ENCODE measurements around the gene SCGN.

Gene SCGN

GRCh38 chr6:25698631-25699030, 46.6 kb downstream of the SCGN start:
- Histone ChIP-seq H2AFZ (ENCODE audit: low read depth, low read length) (no peak overlapping the region), H2BK12ac (ENCODE audit: low read length in 2 of 2) (no peak overlapping the region)
- 76% methylated on average over 3 of the region's 3 CpGs for WGBS

GRCh38 chr6:25699649-25700048, 47.6 kb downstream of the SCGN start:
- 87% methylated on average over 4 of the region's 4 CpGs for WGBS
- no peaks in the 10 kb centered on the region for H3K4me1 ChIP-seq (ENCODE audit: control insufficient read depth, insufficient read depth, low read depth, low read length)

More at GRCh38 chr6:25698631-25699030, 46.6 kb downstream of the SCGN start:
- Histone ChIP-seq H3K9ac (ENCODE audit: low read length) (no peak overlapping the region), H2BK15ac (ENCODE audit: low read depth, poor library complexity, severe bottlenecking) (no peak overlapping the region), H3K4me3 (ENCODE audit: insufficient read depth in 1 of 2, low read depth in 1 of 2, low read length in 2 of 2) (no peak overlapping the region), H3K27me3 (ENCODE audit: control insufficient read depth in 1 of 2, insufficient read depth in 1 of 2, low read length in 2 of 2) (peaks cover 0 to 4% of the 10 kb centered on the region in 2 experiments), H2BK5ac (ENCODE audit: low read depth, low read length, poor library complexity, severe bottlenecking) (no peak overlapping the region), H4K91ac (ENCODE audit: low read length) (no peak overlapping the region), H3K4me2 (ENCODE audit: low read length, poor library complexity, severe bottlenecking) (no peak overlapping the region), H3K36me3 (ENCODE audit: control insufficient read depth in 1 of 2, insufficient read depth in 2 of 2, low read depth in 1 of 2, low read length in 2 of 2) (no peaks in the 10 kb centered on the region), H2BK120ac (ENCODE audit: low read depth, low read length) (no peak overlapping the region), H4K8ac (ENCODE audit: low read length) (no peak overlapping the region), H3K18ac (ENCODE audit: low read depth in 1 of 2, low read length in 2 of 2) (no peak overlapping the region), H3K9me3 (ENCODE audit: control insufficient read depth, low read length) (no peaks in the 10 kb centered on the region), H3K4me1 (ENCODE audit: control insufficient read depth, insufficient read depth, low read depth, low read length) (no peaks in the 10 kb centered on the region), H3K23ac (ENCODE audit: low read length in 2 of 2) (no peak overlapping the region), H3K14ac (ENCODE audit: low read length in 2 of 2) (no peak overlapping the region), H2AK5ac (ENCODE audit: low read length, severe bottlenecking) (no peak overlapping the region), H3K79me1 (replicated peaks; ENCODE audit: low read length, poor library complexity, severe bottlenecking) (no peaks in the 10 kb centered on the region), H3K27ac (ENCODE audit: low read length, poor library complexity, severe bottlenecking) (no peak overlapping the region), H3K4ac (ENCODE audit: low read depth in 1 of 2, low read length in 2 of 2) (no peak overlapping the region)
- DNase-seq = no peak

GRCh38 chr6:25700761-25701160, 48.7 kb downstream of the SCGN start:
- H2AK5ac ChIP-seq (ENCODE audit: low read length, severe bottlenecking) = no peak overlapping the region
- H4K8ac ChIP-seq (ENCODE audit: low read length) = no peak overlapping the region
- DNase-seq = no peak
- H3K36me3 ChIP-seq (ENCODE audit: control insufficient read depth in 1 of 2, insufficient read depth in 2 of 2, low read depth in 1 of 2, low read length in 2 of 2) = no peaks in the 10 kb centered on the region
- H3K4me3 ChIP-seq (ENCODE audit: insufficient read depth in 1 of 2, low read depth in 1 of 2, low read length in 2 of 2) = no peak overlapping the region
- H3K14ac ChIP-seq (ENCODE audit: low read length in 2 of 2) = no peak overlapping the region
- no peak overlapping the region for H3K4ac ChIP-seq (ENCODE audit: low read depth in 1 of 2, low read length in 2 of 2)
- H3K4me1 ChIP-seq (ENCODE audit: control insufficient read depth, insufficient read depth, low read depth, low read length) = no peaks in the 10 kb centered on the region
- no peak overlapping the region for H2BK5ac ChIP-seq (ENCODE audit: low read depth, low read length, poor library complexity, severe bottlenecking)
- no peak overlapping the region for H2BK15ac ChIP-seq (ENCODE audit: low read depth, poor library complexity, severe bottlenecking)
- whole genome bisulfite sequencing = 100% methylated on average over 1 of the region's 2 CpGs
- H3K27me3 ChIP-seq (ENCODE audit: control insufficient read depth in 1 of 2, insufficient read depth in 1 of 2, low read length in 2 of 2) = peaks cover 0 to 4% of the 10 kb centered on the region in 2 experiments
- no peak overlapping the region for H2AFZ ChIP-seq (ENCODE audit: low read depth, low read length)
- no peaks in the 10 kb centered on the region for H3K79me1 ChIP-seq (replicated peaks; ENCODE audit: low read length, poor library complexity, severe bottlenecking)
- no peak overlapping the region for H3K23ac ChIP-seq (ENCODE audit: low read length in 2 of 2)
- no peak overlapping the region for H2BK120ac ChIP-seq (ENCODE audit: low read depth, low read length)
- no peak overlapping the region for H3K18ac ChIP-seq (ENCODE audit: low read depth in 1 of 2, low read length in 2 of 2)
- no peaks in the 10 kb centered on the region for H3K9me3 ChIP-seq (ENCODE audit: control insufficient read depth, low read length)
- H2BK12ac ChIP-seq (ENCODE audit: low read length in 2 of 2) = no peak overlapping the region
- no peak overlapping the region for H3K27ac ChIP-seq (ENCODE audit: low read length, poor library complexity, severe bottlenecking)
- no peak overlapping the region for H3K4me2 ChIP-seq (ENCODE audit: low read length, poor library complexity, severe bottlenecking)
- H4K91ac ChIP-seq (ENCODE audit: low read length) = no peak overlapping the region
- H3K9ac ChIP-seq (ENCODE audit: low read length) = no peak overlapping the region

More at GRCh38 chr6:25699649-25700048, 47.6 kb downstream of the SCGN start:
- Histone ChIP-seq H2BK120ac (ENCODE audit: low read depth, low read length) (no peak overlapping the region), H3K23ac (ENCODE audit: low read length in 2 of 2) (no peak overlapping the region), H3K9me3 (ENCODE audit: control insufficient read depth, low read length) (no peaks in the 10 kb centered on the region), H2BK15ac (ENCODE audit: low read depth, poor library complexity, severe bottlenecking) (no peak overlapping the region), H3K79me1 (replicated peaks; ENCODE audit: low read length, poor library complexity, severe bottlenecking) (no peaks in the 10 kb centered on the region), H3K36me3 (ENCODE audit: control insufficient read depth in 1 of 2, insufficient read depth in 2 of 2, low read depth in 1 of 2, low read length in 2 of 2) (no peaks in the 10 kb centered on the region), H3K27ac (ENCODE audit: low read length, poor library complexity, severe bottlenecking) (no peak overlapping the region), H3K14ac (ENCODE audit: low read length in 2 of 2) (no peak overlapping the region), H2AK5ac (ENCODE audit: low read length, severe bottlenecking) (no peak overlapping the region), H2BK12ac (ENCODE audit: low read length in 2 of 2) (no peak overlapping the region), H4K91ac (ENCODE audit: low read length) (no peak overlapping the region), H3K4me3 (ENCODE audit: insufficient read depth in 1 of 2, low read depth in 1 of 2, low read length in 2 of 2) (no peak overlapping the region), H2BK5ac (ENCODE audit: low read depth, low read length, poor library complexity, severe bottlenecking) (no peak overlapping the region), H3K9ac (ENCODE audit: low read length) (no peak overlapping the region), H3K18ac (ENCODE audit: low read depth in 1 of 2, low read length in 2 of 2) (no peak overlapping the region), H3K27me3 (ENCODE audit: control insufficient read depth in 1 of 2, insufficient read depth in 1 of 2, low read length in 2 of 2) (peaks cover 0 to 4% of the 10 kb centered on the region in 2 experiments), H2AFZ (ENCODE audit: low read depth, low read length) (no peak overlapping the region), H3K4me2 (ENCODE audit: low read length, poor library complexity, severe bottlenecking) (no peak overlapping the region), H4K8ac (ENCODE audit: low read length) (no peak overlapping the region), H3K4ac (ENCODE audit: low read depth in 1 of 2, low read length in 2 of 2) (no peak overlapping the region)
- DNase-seq = no peak

GRCh38 chr6:25701807-25702206, 49.8 kb downstream of the SCGN start:
- H3K27me3 ChIP-seq (ENCODE audit: control insufficient read depth in 1 of 2, insufficient read depth in 1 of 2, low read length in 2 of 2) = no peaks in the 10 kb centered on the region
- H4K91ac ChIP-seq (ENCODE audit: low read length) = no peak overlapping the region
- no peaks in the 10 kb centered on the region for H3K36me3 ChIP-seq (ENCODE audit: control insufficient read depth in 1 of 2, insufficient read depth in 2 of 2, low read depth in 1 of 2, low read length in 2 of 2)
- no peak overlapping the region for H2AFZ ChIP-seq (ENCODE audit: low read depth, low read length)
- H3K4me1 ChIP-seq (ENCODE audit: control insufficient read depth, insufficient read depth, low read depth, low read length) = peaks cover 2% of the 10 kb centered on the region
- no peak overlapping the region for H3K4ac ChIP-seq (ENCODE audit: low read depth in 1 of 2, low read length in 2 of 2)
- no peak overlapping the region for H3K9ac ChIP-seq (ENCODE audit: low read length)
- no peak overlapping the region for H4K8ac ChIP-seq (ENCODE audit: low read length)
- H2AK5ac ChIP-seq (ENCODE audit: low read length, severe bottlenecking) = no peak overlapping the region
- H3K14ac ChIP-seq (ENCODE audit: low read length in 2 of 2) = no peak overlapping the region
- no peak overlapping the region for H3K23ac ChIP-seq (ENCODE audit: low read length in 2 of 2)
- no peak overlapping the region for H3K27ac ChIP-seq (ENCODE audit: low read length, poor library complexity, severe bottlenecking)
- H2BK5ac ChIP-seq (ENCODE audit: low read depth, low read length, poor library complexity, severe bottlenecking) = no peak overlapping the region
- no peak for DNase-seq
- 50% methylated on average over 1 of the region's 3 CpGs for WGBS
- H3K4me2 ChIP-seq (ENCODE audit: low read length, poor library complexity, severe bottlenecking) = no peak overlapping the region
- no peak overlapping the region for H2BK15ac ChIP-seq (ENCODE audit: low read depth, poor library complexity, severe bottlenecking)
- H3K18ac ChIP-seq (ENCODE audit: low read depth in 1 of 2, low read length in 2 of 2) = no peak overlapping the region
- no peaks in the 10 kb centered on the region for H3K79me1 ChIP-seq (replicated peaks; ENCODE audit: low read length, poor library complexity, severe bottlenecking)
- no peaks in the 10 kb centered on the region for H3K9me3 ChIP-seq (ENCODE audit: control insufficient read depth, low read length)
- no peak overlapping the region for H2BK120ac ChIP-seq (ENCODE audit: low read depth, low read length)
- no peak overlapping the region for H2BK12ac ChIP-seq (ENCODE audit: low read length in 2 of 2)
- H3K4me3 ChIP-seq (ENCODE audit: insufficient read depth in 1 of 2, low read depth in 1 of 2, low read length in 2 of 2) = peak overlapping the region in 1 of 2 experiments; percentile 25
